Superior temporal gyrus (tissue), 1 donor: ENCODE measurements around the gene RPP30.

Source experiments
- DNase-seq: peaks from one replicate; pipeline ENCODE4 v3.0.0-alpha.2; 2016; ENCODE audit errors: extremely low spot score

RPP30 gene

GRCh38 chr10:90871766-90872647 is at the start of gene RPP30:
RPP30 (plus strand) TSS chr10:90871974; CDS start chr10:90871987, 13 bp downstream.
- DNase-seq: peak; percentile 92

DNA sequence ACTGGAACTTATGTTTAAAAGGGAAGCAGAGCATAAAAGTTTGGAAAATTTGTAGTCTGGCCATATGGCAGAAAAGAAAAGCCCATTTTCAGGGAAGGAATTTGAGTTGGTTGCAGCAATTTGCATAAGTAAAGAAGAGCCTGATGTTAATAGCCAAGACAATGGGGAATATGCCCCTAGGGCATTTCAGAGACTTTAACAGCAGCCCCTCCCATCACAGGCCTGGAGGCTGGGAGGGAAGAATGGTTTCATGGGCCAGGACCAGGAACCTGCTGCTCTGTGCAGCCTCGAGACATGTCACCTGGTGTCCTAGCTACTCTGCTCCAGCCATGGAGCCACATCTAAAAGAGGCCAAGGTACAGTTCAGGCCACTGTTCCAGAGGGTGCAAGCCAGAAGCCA is 49.3 kb upstream of the RPP30 start:
- no peak for DNase-seq

DNA sequence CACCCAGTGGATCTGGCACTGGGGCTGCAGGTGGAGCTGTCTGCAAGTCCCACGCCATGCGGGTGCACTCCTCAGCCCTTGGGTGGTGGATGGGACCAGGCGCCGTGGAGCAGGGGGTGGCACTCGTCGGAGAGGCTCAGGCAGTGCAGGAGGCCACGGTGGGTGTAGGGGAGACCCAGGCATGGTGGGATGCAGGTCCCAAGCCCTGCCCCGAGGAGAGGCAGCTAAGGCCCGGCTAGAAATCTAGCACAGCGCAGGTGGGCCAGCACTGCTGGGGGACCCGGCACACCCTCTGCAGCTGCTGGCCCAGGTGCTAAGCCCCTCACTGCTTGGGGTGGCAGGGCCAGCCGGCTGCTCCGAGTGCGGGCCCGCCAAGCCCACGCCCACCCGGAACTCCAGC is 39.7 kb upstream of the RPP30 start:
- DNase-seq: no peak

- DNase-seq: no peak
Observed at GRCh38 chr10:90834326-90834725, 37.4 kb upstream of the RPP30 start.

GRCh38 chr10:90837486-90837885 is 34.3 kb upstream of the RPP30 start:
- DNase-seq: no peak

DNA sequence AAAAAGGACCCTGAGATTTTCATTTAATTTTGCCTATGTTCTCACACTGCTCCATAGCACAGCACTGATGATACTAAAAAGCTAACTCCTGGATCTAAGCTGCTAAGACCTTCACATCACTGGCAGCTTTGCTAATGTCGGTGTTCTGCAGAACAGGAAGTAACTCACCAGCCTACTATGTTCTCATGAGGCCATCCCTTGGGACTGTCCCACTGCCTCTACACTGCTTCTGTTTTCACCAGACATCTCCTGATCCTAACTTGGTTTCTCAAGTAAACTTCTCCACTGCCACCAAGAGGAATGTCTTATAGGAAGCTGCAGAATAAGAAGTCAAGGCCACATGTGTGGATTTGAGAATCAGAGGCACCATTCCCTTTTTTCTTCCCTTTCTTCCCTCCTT is 29.0 kb upstream of the RPP30 start:
- DNase-seq: no peak

- DNase-seq: no peak
Observed at GRCh38 chr10:90845726-90846125, 26.0 kb upstream of the RPP30 start.

DNA sequence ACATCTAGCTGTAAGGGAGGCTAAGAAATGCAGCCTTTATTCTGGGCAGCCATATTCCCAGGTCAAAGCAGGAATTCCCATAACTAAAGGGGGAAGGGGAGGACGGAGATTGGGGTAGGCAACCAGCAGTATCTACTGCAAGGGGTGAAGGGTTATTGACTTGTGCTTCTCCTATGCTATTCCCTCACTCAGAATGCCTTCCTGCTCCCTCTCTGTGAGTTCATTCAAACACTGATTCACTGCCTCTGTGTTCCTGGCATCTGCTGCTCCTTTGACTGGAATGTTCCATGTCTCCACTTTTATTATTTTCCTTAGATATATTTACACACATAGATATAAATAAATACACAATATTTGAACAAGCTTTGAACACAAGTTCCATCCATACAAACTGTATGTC is 25.0 kb upstream of the RPP30 start:
- DNase-seq: no peak

DNA sequence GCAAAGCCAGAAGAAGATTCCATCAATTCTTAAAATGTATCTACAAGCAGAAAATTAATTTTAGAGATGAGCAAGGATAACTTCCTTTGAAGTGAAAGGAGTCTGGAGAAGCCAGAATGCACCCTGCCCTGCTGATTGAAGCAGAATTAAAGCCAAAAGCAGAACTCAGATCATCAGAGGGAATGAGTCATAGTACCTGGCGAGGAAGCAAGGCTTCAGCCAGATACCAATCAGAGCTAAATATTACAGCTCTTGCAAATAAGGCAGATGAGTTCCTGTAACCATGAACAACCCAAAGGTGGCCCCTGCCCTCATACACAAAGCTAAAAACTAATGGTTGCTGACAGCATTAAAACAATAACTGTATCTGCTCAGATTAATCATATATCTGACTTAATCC is 24.3 kb upstream of the RPP30 start:
- no peak for DNase-seq

DNA sequence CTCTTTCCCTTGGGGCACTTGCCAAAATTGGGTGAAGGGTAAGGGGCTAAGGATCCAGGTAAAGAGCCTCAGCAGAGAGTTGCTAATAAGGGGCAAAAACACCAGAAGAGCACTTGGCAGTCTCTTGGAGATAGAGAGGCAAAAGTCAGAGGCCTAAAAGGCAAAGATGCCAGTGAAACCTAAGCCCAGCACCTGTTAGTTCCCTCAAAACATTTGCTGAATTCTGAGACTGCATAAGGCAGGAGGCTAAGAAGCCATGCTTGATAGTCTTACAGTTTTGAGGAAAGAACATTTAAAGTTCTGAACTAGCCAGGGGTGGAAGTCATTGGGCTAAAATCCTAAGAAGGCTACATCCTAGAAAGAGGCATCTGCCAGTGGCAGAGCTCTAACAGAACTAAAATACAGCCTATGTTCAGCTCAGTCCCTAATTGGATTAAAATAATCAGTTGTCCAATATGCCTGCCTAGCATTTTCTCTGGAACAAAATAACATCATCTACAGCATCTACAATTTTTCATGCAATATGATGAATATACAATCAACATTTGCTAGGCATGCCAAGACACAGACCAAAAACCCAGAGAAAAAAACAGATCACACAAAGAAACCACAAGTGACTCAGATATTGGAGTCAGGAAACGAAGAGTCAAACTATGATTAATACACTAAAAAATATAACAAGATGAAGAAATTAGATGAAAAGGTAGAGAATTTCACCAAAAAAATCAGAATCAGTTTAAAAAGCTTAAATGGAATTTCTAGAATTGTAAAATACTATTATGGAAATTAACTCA is 21.6 kb upstream of the RPP30 start:
- DNase-seq: no peak

DNA sequence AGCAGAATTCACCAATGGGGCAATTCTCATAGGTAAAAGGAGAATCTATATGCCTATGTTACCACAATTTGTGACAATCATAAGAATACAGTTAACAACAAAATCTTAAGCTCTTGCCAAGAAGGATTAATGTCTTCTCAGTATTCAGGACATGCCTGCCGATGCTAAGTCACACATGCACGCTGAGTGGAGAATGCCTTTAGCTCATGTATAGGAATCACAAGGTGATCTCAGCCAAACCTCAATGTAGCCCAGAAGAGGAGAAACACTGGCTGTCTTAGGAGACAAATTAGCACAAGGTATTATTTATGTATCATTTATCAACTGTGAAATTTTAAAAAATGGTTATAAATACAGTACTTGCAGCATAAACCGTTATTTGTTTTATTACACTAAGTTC is 16.6 kb upstream of the RPP30 start:
- DNase-seq: no peak

- no peak for DNase-seq
Observed at GRCh38 chr10:90856261-90856660, 15.5 kb upstream of the RPP30 start.

- DNase-seq: no peak
Observed at GRCh38 chr10:90856964-90857634, 14.7 kb upstream of the RPP30 start.

GRCh38 chr10:90857635-90858460 is 13.9 kb upstream of the RPP30 start, which contains the start of gene HTR7:
HTR7 (minus strand) TSS chr10:90858039; CDS start chr10:90857671, 368 bp downstream.
- DNase-seq: no peak

DNA sequence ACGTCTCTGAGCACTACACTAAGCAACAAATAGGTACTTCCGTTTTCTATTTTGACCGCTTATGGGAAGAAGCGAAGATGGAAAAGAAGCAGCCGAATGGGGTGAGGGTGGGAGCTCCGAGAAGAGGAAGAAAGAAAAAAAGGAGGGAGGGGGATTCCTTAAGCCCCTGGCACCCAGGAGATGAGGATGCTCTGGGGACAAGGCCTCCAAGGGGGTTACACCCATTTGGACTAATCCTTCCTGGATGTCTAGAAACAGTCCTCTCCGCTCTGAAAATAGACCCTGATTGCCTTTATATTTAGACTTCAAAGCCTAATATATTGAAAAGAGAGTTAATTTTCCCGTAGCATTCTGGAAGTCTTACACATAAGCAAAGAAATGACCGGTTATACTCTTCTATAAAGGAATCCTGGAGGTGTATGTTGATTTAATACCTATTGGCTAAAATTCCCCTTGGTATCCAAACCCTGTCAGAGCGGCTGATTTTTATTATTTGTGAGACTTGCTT is 13.3 kb upstream of the RPP30 start:
- no peak for DNase-seq

DNA sequence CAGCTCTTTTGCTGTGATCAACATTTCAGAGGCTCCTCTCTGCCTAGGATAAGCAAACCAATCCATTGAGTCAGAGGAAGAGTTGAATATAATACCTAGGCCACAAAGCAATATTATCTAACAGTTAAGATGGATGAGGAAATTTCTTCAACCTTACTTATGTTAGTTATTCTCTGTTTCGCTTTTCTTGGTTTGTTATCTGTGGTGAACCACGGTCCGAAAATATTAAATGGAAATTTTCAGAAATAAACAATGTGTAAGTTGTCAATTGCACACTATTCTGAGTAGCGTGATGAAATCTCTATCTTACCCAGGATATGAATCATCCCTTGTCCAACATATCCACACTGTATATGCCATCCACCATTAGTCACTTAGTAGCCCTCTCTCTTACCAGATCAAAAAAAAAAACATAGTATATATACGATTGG is 12.4 kb upstream of the RPP30 start:
- DNase-seq: no peak

DNA sequence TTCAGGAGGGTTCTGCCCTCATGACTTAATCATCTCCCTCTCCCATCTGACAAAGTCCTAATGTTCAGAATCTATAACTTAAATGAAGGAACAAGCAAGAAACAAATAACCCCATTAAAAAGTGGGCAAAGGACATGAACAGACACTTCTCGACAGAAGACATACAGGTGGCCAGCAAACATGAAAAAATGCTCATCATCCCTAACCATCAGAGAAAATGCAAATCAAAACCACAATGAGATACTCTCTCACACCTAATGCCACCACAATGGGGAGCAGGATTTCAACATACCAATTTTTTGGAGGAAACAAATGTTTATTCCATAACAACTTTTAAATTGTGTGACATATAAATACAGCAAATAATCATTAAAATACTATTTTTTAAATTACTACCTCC is 11.0 kb upstream of the RPP30 start:
- no peak for DNase-seq

- DNase-seq: peak; percentile 58
Observed at GRCh38 chr10:90862908-90863514, 8.8 kb upstream of the RPP30 start.

DNA sequence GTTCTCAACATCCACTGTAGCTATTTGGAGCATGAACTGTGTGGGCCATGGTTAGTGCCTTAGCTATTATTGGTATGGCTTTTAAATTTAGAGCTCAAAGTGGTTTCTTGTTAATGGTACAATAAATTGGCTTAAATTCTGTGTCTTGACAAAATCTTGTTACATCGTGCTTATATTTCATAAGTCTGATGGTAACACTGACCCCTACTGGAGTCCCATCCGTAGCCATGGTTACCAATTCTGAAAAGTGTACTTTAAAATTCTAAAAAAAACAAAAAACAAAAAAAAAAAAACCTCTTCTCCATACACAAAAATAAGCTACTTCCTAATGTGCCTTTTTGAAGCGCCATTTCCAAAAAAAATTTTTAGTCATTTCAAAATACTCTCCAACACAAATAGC is 6.4 kb upstream of the RPP30 start:
- DNase-seq: no peak

GRCh38 chr10:90866050-90866598 is 5.7 kb upstream of the RPP30 start:
- no peak for DNase-seq
